Inflammatory macrophage (primary cell): ENCODE measurements around the gene BUB3.

Experiments
- DNase-seq, 2 donors: peaks; one replicate each; pipeline ENCODE4 v3.0.0-alpha.2; 2020 to 2022

Gene BUB3

GRCh38 chr10:123205041-123205440 is 50.8 kb downstream of the BUB3 start:
- DNase-seq = no peak

- DNase-seq = no peak
Measured at GRCh38 chr10:123212063-123212462, 57.9 kb downstream of the BUB3 start.

- no peak for DNase-seq
Measured at GRCh38 chr10:123212640-123213039, 58.4 kb downstream of the BUB3 start.

- DNase-seq = no peak
Measured at GRCh38 chr10:123213192-123213591, 59.0 kb downstream of the BUB3 start.
